BJ (cell line): Measurements from ENCODE around the gene UFSP2. TPM values are rescaled to one million over a fixed set of nuclear protein-coding genes. Genes with fewer than 3 reads are reported as not detected.

Experiments used
- CTCF ChIA-PET: fragments of 350-600 bp; formaldehyde crosslinking; extraction: SDS; loops from one replicate; lab custom pipeline; 2021; ENCODE audit warnings: antibody characterized with exemption, inconsistent platforms; lab: Yijun Ruan, JAX
- POLR2A ChIA-PET: fragments of 300-600 bp; sonication (Branson Sonifier 250); formaldehyde crosslinking; extraction: SDS; loops from one replicate; lab custom pipeline; 2021; ENCODE audit warnings: antibody characterized with exemption; lab: Charles Lee
- DNase-seq: peaks from one replicate; pipeline ENCODE4 v3.0.0-alpha.2; 2011; ENCODE audit warnings: low read depth
- H3K27me3 ChIP-seq: 2 replicates; pipeline ENCODE4 v1.6.0; 2011; ENCODE audit warnings: low read length; ENCODE audit not compliant: control insufficient read depth, insufficient read depth
- H3K36me3 ChIP-seq: 2 replicates; pipeline ENCODE4 v1.5.1; 2011; ENCODE audit warnings: low read length; ENCODE audit not compliant: control insufficient read depth, insufficient read depth
- H3K4me3 ChIP-seq: 2 replicates; pipeline ENCODE4 v1.5.1; 2011; ENCODE audit warnings: low read depth, mild to moderate bottlenecking, control low read depth, low read length
- CTCF ChIP-seq: IDR thresholded peaks from 2 replicates; pipeline ENCODE4 v1.5.1; 2011; ENCODE audit warnings: low read depth, mild to moderate bottlenecking, control low read depth, inconsistent platforms, low read length, moderate library complexity; ENCODE audit not compliant: insufficient read depth
- polyA plus RNA-seq: library from polyadenylated mRNA; depleted of rRNA; stranded (reverse); fragments of >200 nt; gene quantifications from 2 replicates; pipeline ENCODE4 v1.2.3, GENCODE V29; 2011

Gene UFSP2
- polyA plus RNA-seq, 1 experiment = 18.8 TPM

- POLR2A ChIA-PET = no interaction called here
- CTCF ChIA-PET = interaction anchor here (0.6 to 1.4 kb wide), 3 partner anchors 9 to 141 kb away, joined by 3 read pairs; no protein-coding TSS in a partner anchor
- DNase-seq = no peak
- Histone ChIP-seq H3K27me3 (peaks cover 4% of the 10 kb centered on the region; the same call in 1 of the 2 replicates), H3K4me3 (no peak overlapping the region), H3K36me3 (no peaks in the 10 kb centered on the region)
- TF ChIP-seq CTCF = no peak
Observed at GRCh38 chr4:185457136-185457535, 31.4 kb upstream of the UFSP2 start.

GRCh38 chr4:185456131-185456530, 30.4 kb upstream of the UFSP2 start:
- Histone ChIP-seq H3K27me3 (peaks cover 4% of the 10 kb centered on the region; the same call in 1 of the 2 replicates), H3K4me3 (no peak overlapping the region), H3K36me3 (no peaks in the 10 kb centered on the region)
- TF ChIP-seq CTCF = no peak
- POLR2A ChIA-PET = no interaction called here
- CTCF ChIA-PET = no interaction called here
- no peak for DNase-seq

GRCh38 chr4:185445209-185445608, 19.4 kb upstream of the UFSP2 start:
- no peak for DNase-seq
- H3K4me3 ChIP-seq = no peak overlapping the region
- TF ChIP-seq CTCF = no peak
- H3K27me3 ChIP-seq = no peaks in the 10 kb centered on the region
- H3K36me3 ChIP-seq = no peaks in the 10 kb centered on the region
- POLR2A ChIA-PET = no interaction called here
- CTCF ChIA-PET = no interaction called here

- Histone ChIP-seq H3K27me3 (no peaks in the 10 kb centered on the region), H3K36me3 (no peaks in the 10 kb centered on the region), H3K4me3 (no peak overlapping the region)
- TF ChIP-seq CTCF = no peak
- ChIA-PET POLR2A (no interaction called here), CTCF (no interaction called here)
- no peak for DNase-seq
Observed at GRCh38 chr4:185441479-185441878, 15.7 kb upstream of the UFSP2 start.

- DNase-seq = no peak
- ChIA-PET CTCF (interaction anchor here (0.6 to 1.4 kb wide), 2 partner anchors 11 to 38 kb away, joined by 3 read pairs; no protein-coding TSS in a partner anchor), POLR2A (no interaction called here)
- no peak for TF ChIP-seq CTCF
- Histone ChIP-seq H3K36me3 (no peaks in the 10 kb centered on the region), H3K27me3 (no peaks in the 10 kb centered on the region), H3K4me3 (no peak overlapping the region)
Observed at GRCh38 chr4:185437809-185438208, 12.0 kb upstream of the UFSP2 start.
